ENCODE results near the gene ZBTB20.

Gene ZBTB20

DNA sequence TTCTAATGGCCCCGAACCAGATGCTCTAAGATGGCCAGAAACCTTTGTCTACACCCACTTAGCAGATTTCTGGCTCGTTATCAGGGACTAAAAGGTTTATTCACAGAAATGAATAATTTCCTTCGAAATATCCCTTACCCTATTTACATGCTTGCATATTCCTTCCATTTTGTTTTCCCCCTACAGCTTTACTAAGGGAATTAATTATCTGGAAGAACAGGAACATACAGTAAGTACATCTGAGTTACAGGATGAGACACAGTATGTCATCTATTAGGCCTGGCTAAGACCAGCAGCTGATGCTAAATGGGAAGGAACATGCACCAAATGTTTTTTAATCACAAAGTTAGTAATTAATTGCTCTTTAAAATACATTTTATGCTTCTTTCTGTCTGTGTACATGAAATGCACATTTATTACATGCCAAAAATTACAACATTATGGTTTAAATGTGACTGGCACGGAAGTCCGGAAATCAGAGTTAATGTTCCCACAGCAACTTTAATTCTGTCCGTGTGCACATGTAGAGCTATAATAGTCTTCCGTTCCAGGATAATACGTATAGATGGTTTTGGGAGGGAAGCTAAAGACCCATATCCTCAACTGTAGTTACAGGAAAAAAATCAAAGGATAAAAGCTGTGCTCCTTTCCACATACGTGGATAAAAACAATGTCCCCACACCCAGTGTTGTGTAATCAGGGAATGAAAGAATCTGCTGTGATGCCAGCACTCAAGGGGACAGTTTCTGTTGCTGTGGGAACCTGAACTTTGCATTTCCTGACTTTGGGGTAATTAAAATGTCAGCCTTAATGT lies 771.3 kb downstream of the ZBTB20 start:
- Histone ChIP-seq H3K36me3 (ENCODE audit: insufficient read depth, low read length) (0 out of 2 replicates have a peak, but pooled peaks cover 6% of the 10 kb centered on the region), H2AFZ (ENCODE audit: low read depth, low read length) (no peak overlapping the region), H3K79me2 (ENCODE audit: insufficient read depth, low read length) (no peaks in the 10 kb centered on the region), H3K4me1 (ENCODE audit: insufficient read depth, low read length) (no peaks in the 10 kb centered on the region), H3K27ac (ENCODE audit: low read length) (no peak overlapping the region), H3K9ac (ENCODE audit: low read depth, low read length) (no peak overlapping the region), H3K9me3 (ENCODE audit: insufficient read depth, low read length, severe bottlenecking) (no peaks in the 10 kb centered on the region), H4K20me1 (ENCODE audit: insufficient read depth, low read length) (no peaks in the 10 kb centered on the region), H3K4me3 (ENCODE audit: low read depth in 1 of 2, low read length in 2 of 2) (no peak overlapping the region), H3K4me2 (ENCODE audit: insufficient read depth, low read length) (no peak overlapping the region), H3K27me3 (ENCODE audit: insufficient read depth, low read length, poor library complexity) (no peaks in the 10 kb centered on the region)
- ATAC-seq (ENCODE audit: insufficient read depth, low read depth) (no peak), DNase-seq (no peak)
- TF ChIP-seq, protein P1, sequence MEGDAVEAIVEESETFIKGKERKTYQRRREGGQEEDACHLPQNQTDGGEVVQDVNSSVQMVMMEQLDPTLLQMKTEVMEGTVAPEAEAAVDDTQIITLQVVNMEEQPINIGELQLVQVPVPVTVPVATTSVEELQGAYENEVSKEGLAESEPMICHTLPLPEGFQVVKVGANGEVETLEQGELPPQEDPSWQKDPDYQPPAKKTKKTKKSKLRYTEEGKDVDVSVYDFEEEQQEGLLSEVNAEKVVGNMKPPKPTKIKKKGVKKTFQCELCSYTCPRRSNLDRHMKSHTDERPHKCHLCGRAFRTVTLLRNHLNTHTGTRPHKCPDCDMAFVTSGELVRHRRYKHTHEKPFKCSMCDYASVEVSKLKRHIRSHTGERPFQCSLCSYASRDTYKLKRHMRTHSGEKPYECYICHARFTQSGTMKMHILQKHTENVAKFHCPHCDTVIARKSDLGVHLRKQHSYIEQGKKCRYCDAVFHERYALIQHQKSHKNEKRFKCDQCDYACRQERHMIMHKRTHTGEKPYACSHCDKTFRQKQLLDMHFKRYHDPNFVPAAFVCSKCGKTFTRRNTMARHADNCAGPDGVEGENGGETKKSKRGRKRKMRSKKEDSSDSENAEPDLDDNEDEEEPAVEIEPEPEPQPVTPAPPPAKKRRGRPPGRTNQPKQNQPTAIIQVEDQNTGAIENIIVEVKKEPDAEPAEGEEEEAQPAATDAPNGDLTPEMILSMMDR (IDR thresholded peaks at IDR 0.05; ENCODE audit: borderline replicate concordance, extremely low read depth, low read length, poor library complexity, severe bottlenecking), result no peak
- no peak for TF ChIP-seq EZH2 (IDR thresholded peaks at IDR 0.05; ENCODE audit: borderline replicate concordance, low read depth, low read length, severe bottlenecking)

DNA sequence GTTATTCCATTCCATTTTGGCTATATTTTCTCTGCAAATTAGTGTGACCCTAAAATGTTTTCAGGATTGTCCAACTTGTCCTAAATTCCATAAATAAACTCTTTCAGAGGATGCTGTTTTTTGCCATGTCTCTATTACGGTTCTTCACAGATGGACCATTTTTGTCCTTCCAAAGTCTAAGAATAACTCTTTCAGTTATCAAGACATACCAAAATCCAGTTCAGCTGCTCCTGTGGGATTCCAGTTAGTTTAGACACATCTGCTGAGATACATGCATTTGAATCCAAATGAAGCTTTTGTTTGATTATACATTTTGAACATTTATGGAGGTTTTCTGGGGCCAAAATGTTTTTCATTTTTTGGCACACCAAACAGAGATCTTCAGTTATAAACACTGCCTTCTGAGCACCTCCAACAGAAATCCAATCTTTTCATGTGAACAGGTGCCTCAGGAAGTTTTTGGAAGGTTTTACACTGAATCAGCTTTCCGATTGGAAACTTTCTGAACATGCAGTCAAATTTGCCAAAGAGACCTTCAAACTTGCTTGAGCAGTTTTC lies 772.6 kb downstream of the ZBTB20 start:
- ATAC-seq (ENCODE audit: insufficient read depth, low read depth), result no peak
- no peaks in the 10 kb centered on the region for H4K20me1 ChIP-seq (ENCODE audit: insufficient read depth, low read length)
- H3K27me3 ChIP-seq (ENCODE audit: insufficient read depth, low read length, poor library complexity), result no peaks in the 10 kb centered on the region
- no peak overlapping the region for H3K27ac ChIP-seq (ENCODE audit: low read length)
- H3K9me3 ChIP-seq (ENCODE audit: insufficient read depth, low read length, severe bottlenecking), result no peaks in the 10 kb centered on the region
- no peak overlapping the region for H3K4me2 ChIP-seq (ENCODE audit: insufficient read depth, low read length)
- H3K36me3 ChIP-seq (ENCODE audit: insufficient read depth, low read length), result 0 out of 2 replicates have a peak, but pooled peaks cover 6% of the 10 kb centered on the region
- no peak overlapping the region for H3K4me3 ChIP-seq (ENCODE audit: low read depth in 1 of 2, low read length in 2 of 2)
- DNase-seq, result no peak
- H3K79me2 ChIP-seq (ENCODE audit: insufficient read depth, low read length), result no peaks in the 10 kb centered on the region
- no peak overlapping the region for H2AFZ ChIP-seq (ENCODE audit: low read depth, low read length)
- TF ChIP-seq, protein P1 (IDR thresholded peaks at IDR 0.05; ENCODE audit: borderline replicate concordance, extremely low read depth, low read length, poor library complexity, severe bottlenecking), result no peak
- no peak for TF ChIP-seq EZH2 (IDR thresholded peaks at IDR 0.05; ENCODE audit: borderline replicate concordance, low read depth, low read length, severe bottlenecking)
- no peaks in the 10 kb centered on the region for H3K4me1 ChIP-seq (ENCODE audit: insufficient read depth, low read length)
- no peak overlapping the region for H3K9ac ChIP-seq (ENCODE audit: low read depth, low read length)

- no peak for TF ChIP-seq EZH2 (IDR thresholded peaks at IDR 0.05; ENCODE audit: borderline replicate concordance, low read depth, low read length, severe bottlenecking)
- TF ChIP-seq, protein P1 (IDR thresholded peaks at IDR 0.05; ENCODE audit: borderline replicate concordance, extremely low read depth, low read length, poor library complexity, severe bottlenecking), result no peak
- no peaks in the 10 kb centered on the region for H3K79me2 ChIP-seq (ENCODE audit: insufficient read depth, low read length)
- no peaks in the 10 kb centered on the region for H3K9me3 ChIP-seq (ENCODE audit: insufficient read depth, low read length, severe bottlenecking)
- ATAC-seq (ENCODE audit: insufficient read depth, low read depth), result no peak
- no peaks in the 10 kb centered on the region for H3K27me3 ChIP-seq (ENCODE audit: insufficient read depth, low read length, poor library complexity)
- H3K9ac ChIP-seq (ENCODE audit: low read depth, low read length), result no peak overlapping the region
- H3K27ac ChIP-seq (ENCODE audit: low read length), result no peak overlapping the region
- H3K4me1 ChIP-seq (ENCODE audit: insufficient read depth, low read length), result no peaks in the 10 kb centered on the region
- no peaks in the 10 kb centered on the region for H4K20me1 ChIP-seq (ENCODE audit: insufficient read depth, low read length)
- no peak overlapping the region for H3K4me3 ChIP-seq (ENCODE audit: low read depth in 1 of 2, low read length in 2 of 2)
- H2AFZ ChIP-seq (ENCODE audit: low read depth, low read length), result no peak overlapping the region
- no peak overlapping the region for H3K4me2 ChIP-seq (ENCODE audit: insufficient read depth, low read length)
- DNase-seq, result no peak
- no peaks in the 10 kb centered on the region for H3K36me3 ChIP-seq (ENCODE audit: insufficient read depth, low read length)
Measured at GRCh38 chr3:114370537-114371174, 776.4 kb downstream of the ZBTB20 start.

Measured in DND-41 (cell line).